Measurements from ENCODE around the gene TPPP2.

TPPP2 gene

GRCh38 chr14:21077672-21078071 lies 47.7 kb downstream of the TPPP2 start:
- DNase-seq (ENCODE audit: low spot score): no peak

DNA sequence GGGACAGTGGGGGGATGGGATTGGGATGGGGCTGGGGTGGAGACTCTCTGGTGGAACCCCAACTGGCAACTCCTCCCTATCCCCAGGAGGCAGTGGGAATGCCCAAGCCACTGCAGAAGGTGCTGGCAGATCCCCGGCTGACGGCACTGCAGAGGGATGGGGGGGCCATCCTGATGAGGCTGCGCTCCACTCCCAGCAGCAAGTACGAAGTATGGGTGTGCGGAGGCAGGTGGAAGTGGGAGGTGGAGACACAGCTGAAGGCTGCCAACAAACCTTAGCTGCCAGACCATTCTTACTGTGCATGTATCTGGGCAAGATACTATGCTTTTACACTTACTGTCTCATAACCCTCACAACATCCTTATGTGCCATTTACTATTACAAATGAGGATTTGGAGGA lies 48.3 kb downstream of the TPPP2 start:
- no peak for DNase-seq (ENCODE audit: low spot score)

- no peak for DNase-seq (ENCODE audit: low spot score)
Observed at GRCh38 chr14:21078726-21079125, 48.7 kb downstream of the TPPP2 start.

- no peak for DNase-seq (ENCODE audit: low spot score)
Observed at GRCh38 chr14:21081521-21082142, 51.6 kb downstream of the TPPP2 start.
